Keratinocyte (primary cell): Measurements from ENCODE around the gene IRAK3. TPM values are rescaled to one million over a fixed set of nuclear protein-coding genes. Genes with fewer than 3 reads are reported as not detected.
A peak's percentile ranks its signal among the peaks of the same experiment; 100 is the strongest.

ENCODE experiments used
- DNase-seq: peaks from one replicate; pipeline ENCODE4 v3.0.0-alpha.2; 2011; ENCODE audit warnings: low read depth, missing footprints, low spot score
- FAIRE-seq: peaks from 2 replicates; lab custom pipeline; 2011; peaks lifted over from hg19 to GRCh38; lab: Jason Lieb, UNC
- H2AFZ ChIP-seq: 2 replicates; pipeline ENCODE4 v1.6.0; 2012; ENCODE audit warnings: low read length, control low read depth, inconsistent platforms; ENCODE audit not compliant: control insufficient read depth
- H3K27ac ChIP-seq: 2 replicates; pipeline ENCODE4 v1.5.1; 2011; ENCODE audit warnings: low read length; ENCODE audit not compliant: control insufficient read depth, insufficient read depth
- H3K27me3 ChIP-seq: 3 replicates; pipeline ENCODE4 v1.6.0; 2011; ENCODE audit warnings: low read length; ENCODE audit not compliant: control insufficient read depth, insufficient read depth; ENCODE audit errors: extremely low read depth
- H3K36me3 ChIP-seq, 2 experiments: 2 replicates in 1 of 2; 3 replicates in 1 of 2; pipeline ENCODE4 v1.5.1; 2011; ENCODE audit warnings: low read length in 2 of 2, mild to moderate bottlenecking in 1 of 2; ENCODE audit not compliant: control insufficient read depth in 2 of 2, insufficient read depth in 2 of 2; ENCODE audit errors: extremely low read depth in 1 of 2
- H3K4me1 ChIP-seq: 3 replicates; pipeline ENCODE4 v1.5.1; 2011; ENCODE audit warnings: low read length; ENCODE audit not compliant: control insufficient read depth, insufficient read depth; ENCODE audit errors: extremely low read depth
- H3K4me2 ChIP-seq: 3 replicates; pipeline ENCODE4 v1.6.0; 2011; ENCODE audit warnings: low read depth, low read length; ENCODE audit not compliant: control insufficient read depth, insufficient read depth; ENCODE audit errors: extremely low read depth
- H3K4me3 ChIP-seq, 3 experiments: fragments of 200-600 bp in 1 of 3; sonication (generic) in 1 of 3; 2 replicates in 2 of 3; 3 replicates in 1 of 3; pipeline ENCODE4 v1.5.1; 2011 to 2016; ENCODE audit warnings: low read length in 3 of 3, mild to moderate bottlenecking in 3 of 3, control low read depth in 2 of 3, inconsistent platforms in 1 of 3, low read depth in 1 of 3, mixed read lengths in 1 of 3, mixed run types in 1 of 3, moderate library complexity in 1 of 3; ENCODE audit not compliant: control insufficient read depth in 2 of 3, insufficient read depth in 2 of 3; ENCODE audit errors: extremely low read depth in 1 of 3
- H3K79me2 ChIP-seq: 2 replicates; pipeline ENCODE4 v1.6.0; 2012; ENCODE audit warnings: low read length; ENCODE audit not compliant: control insufficient read depth, insufficient read depth
- H3K9ac ChIP-seq: 3 replicates; pipeline ENCODE4 v1.6.0; 2011; ENCODE audit warnings: low read length; ENCODE audit not compliant: control insufficient read depth, insufficient read depth; ENCODE audit errors: extremely low read depth
- H3K9me1 ChIP-seq: 3 replicates; pipeline ENCODE4 v1.6.0; 2011; ENCODE audit warnings: low read length; ENCODE audit not compliant: control insufficient read depth, insufficient read depth; ENCODE audit errors: extremely low read depth
- H3K9me3 ChIP-seq: 2 replicates; pipeline ENCODE4 v1.5.1; 2012; ENCODE audit warnings: low read depth, low read length; ENCODE audit not compliant: control insufficient read depth
- H4K20me1 ChIP-seq: 3 replicates; pipeline ENCODE4 v1.6.0; 2011; ENCODE audit warnings: low read length; ENCODE audit not compliant: control insufficient read depth, insufficient read depth; ENCODE audit errors: extremely low read depth
- EZH2 ChIP-seq: IDR thresholded peaks from one replicate; pipeline ENCODE4 v1.6.1; 2012; ENCODE audit warnings: inconsistent platforms, mild to moderate bottlenecking, low read length, moderate library complexity
- dilution Hi-C: fragments of 300-500 bp; cut with MboI; formaldehyde crosslinking; loops from one replicate; pipeline ENCODE4 v1.7.0; 2020; ENCODE audit warnings: low sequenced_read_pairs; ENCODE audit not compliant: extremely low pct_ligation_motif_present
- polyA plus RNA-seq, 5 experiments: library from polyadenylated mRNA; depleted of rRNA in 3 of 5; stranded (reverse) in 3 of 5; stranded (forward) in 1 of 5; unstranded in 1 of 5; fragments of >200 nt; gene quantifications; 1 replicate in 1 of 5; 2 replicates in 3 of 5; 3 replicates in 1 of 5; pipeline versions ENCODE4 v1.2.1 to v1.2.3, GENCODE V29; 2011 to 2012; ENCODE audit warnings: missing spikeins in 2 of 5, low read depth in 1 of 5, low replicate concordance in 1 of 5
- TF ChIP-seq, protein P1 (sequence below), 3 experiments: IDR thresholded peaks in 1 of 3; conservative IDR thresholded peaks in 1 of 3; optimal IDR thresholded peaks in 1 of 3; 2 replicates in 2 of 3; 3 replicates in 1 of 3; pipeline versions ENCODE3 to v1.5.1; 2011; ENCODE audit warnings: low read length in 3 of 3, mild to moderate bottlenecking in 3 of 3, moderate library complexity in 2 of 3, control low read depth in 1 of 3, inconsistent platforms in 1 of 3; ENCODE audit not compliant: insufficient read depth in 2 of 3; ENCODE audit errors: extremely low read depth in 1 of 3

The IRAK3 gene
- polyA plus RNA-seq, 1 donor (not counting 4 experiments of a cell fraction or from before 2014, with no cell fraction given): 0.07 TPM

DNA sequence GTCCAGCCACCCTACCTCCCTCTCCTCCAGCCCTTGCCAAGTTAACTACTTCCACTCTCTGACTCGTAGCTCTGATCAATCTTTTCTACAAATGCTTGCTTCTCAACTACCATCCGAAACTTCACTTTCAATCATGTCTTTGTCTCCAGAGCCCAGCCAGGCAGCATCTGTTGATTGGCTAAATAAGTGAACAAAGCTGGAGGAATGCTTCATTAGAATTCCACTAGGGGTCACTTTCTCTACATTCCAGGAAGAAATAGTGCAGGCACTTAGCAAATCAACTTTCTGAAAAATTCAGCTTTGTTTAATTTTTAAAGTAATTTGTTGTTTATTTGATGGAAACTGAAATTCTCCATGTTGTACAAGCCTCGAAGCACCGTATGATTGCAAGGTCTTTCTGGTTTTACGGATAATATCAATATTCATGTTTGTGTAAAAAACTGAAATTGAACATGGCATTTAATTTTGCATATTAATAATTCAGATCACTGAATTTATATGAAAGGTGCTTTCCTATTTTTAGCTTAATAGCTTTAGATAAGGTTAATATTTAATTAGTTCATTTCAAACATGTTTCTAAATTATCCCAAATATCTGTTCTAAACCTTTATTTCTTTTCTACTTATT, 80.9 kb downstream of the IRAK3 start:
- Histone ChIP-seq H3K9ac (no peak overlapping the region), H3K79me2 (no peaks in the 10 kb centered on the region), H2AFZ (no peak overlapping the region), H3K4me1 (peaks cover 8% of the 10 kb centered on the region), H4K20me1 (no peaks in the 10 kb centered on the region), H3K4me2 (no peak overlapping the region), H3K9me3 (no peaks in the 10 kb centered on the region), H3K27me3 (no peaks in the 10 kb centered on the region), H3K27ac (no peak overlapping the region), H3K36me3 (no peaks in the 10 kb centered on the region), H3K4me3 (no peak overlapping the region), H3K9me1 (no peaks in the 10 kb centered on the region)
- no peak for DNase-seq
- TF ChIP-seq EZH2: no peak
- TF ChIP-seq, protein P1, sequence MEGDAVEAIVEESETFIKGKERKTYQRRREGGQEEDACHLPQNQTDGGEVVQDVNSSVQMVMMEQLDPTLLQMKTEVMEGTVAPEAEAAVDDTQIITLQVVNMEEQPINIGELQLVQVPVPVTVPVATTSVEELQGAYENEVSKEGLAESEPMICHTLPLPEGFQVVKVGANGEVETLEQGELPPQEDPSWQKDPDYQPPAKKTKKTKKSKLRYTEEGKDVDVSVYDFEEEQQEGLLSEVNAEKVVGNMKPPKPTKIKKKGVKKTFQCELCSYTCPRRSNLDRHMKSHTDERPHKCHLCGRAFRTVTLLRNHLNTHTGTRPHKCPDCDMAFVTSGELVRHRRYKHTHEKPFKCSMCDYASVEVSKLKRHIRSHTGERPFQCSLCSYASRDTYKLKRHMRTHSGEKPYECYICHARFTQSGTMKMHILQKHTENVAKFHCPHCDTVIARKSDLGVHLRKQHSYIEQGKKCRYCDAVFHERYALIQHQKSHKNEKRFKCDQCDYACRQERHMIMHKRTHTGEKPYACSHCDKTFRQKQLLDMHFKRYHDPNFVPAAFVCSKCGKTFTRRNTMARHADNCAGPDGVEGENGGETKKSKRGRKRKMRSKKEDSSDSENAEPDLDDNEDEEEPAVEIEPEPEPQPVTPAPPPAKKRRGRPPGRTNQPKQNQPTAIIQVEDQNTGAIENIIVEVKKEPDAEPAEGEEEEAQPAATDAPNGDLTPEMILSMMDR (optimal IDR thresholded peaks at IDR 0.05 in 1 of 3, IDR thresholded peaks at IDR 0.05 in 1 of 3, conservative IDR thresholded peaks at IDR 0.05 in 1 of 3; ENCODE audit: extremely low read depth in 1 of 3, insufficient read depth in 2 of 3, low read length in 3 of 3): peak; percentile 23 to 69 (median 58)
- peak; percentile 63 for FAIRE-seq
- dilution Hi-C loops: loop anchor here (25.0 kb wide), 1 partner anchor 142 kb away; no protein-coding TSS in a partner anchor

DNA sequence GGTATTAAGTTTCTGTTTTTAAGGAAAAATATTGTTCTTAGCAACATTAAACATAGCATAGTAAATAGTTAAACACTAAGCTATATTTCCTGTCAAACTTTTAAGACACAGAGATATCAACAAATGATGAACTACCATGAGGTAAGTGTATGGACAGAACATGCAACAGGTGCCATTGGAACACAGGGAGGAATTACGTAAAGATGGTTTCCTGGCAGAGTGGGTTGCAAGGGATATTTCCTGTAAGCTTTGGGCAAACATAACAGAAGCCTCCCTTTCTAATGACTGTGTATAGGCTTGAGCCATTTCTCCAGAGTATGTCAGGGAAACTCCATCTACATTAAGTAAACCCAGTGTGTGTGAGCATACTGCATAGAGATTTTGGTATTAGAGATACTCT, 81.6 kb downstream of the IRAK3 start:
- H2AFZ ChIP-seq: no peak overlapping the region
- dilution Hi-C loops: loop anchor here (25.0 kb wide), 1 partner anchor 142 kb away; no protein-coding TSS in a partner anchor
- H3K9ac ChIP-seq: no peak overlapping the region
- H3K79me2 ChIP-seq: no peaks in the 10 kb centered on the region
- no peaks in the 10 kb centered on the region for H3K9me3 ChIP-seq
- no peak for DNase-seq
- no peaks in the 10 kb centered on the region for H3K36me3 ChIP-seq
- no peaks in the 10 kb centered on the region for H3K9me1 ChIP-seq
- no peak overlapping the region for H3K4me2 ChIP-seq
- no peaks in the 10 kb centered on the region for H4K20me1 ChIP-seq
- TF ChIP-seq, protein P1 (optimal IDR thresholded peaks at IDR 0.05 in 1 of 3, IDR thresholded peaks at IDR 0.05 in 1 of 3, conservative IDR thresholded peaks at IDR 0.05 in 1 of 3; ENCODE audit: extremely low read depth in 1 of 3, insufficient read depth in 2 of 3, low read length in 3 of 3): no peak
- TF ChIP-seq EZH2: no peak
- H3K4me3 ChIP-seq: no peak overlapping the region
- no peak for FAIRE-seq
- H3K27me3 ChIP-seq: no peaks in the 10 kb centered on the region
- H3K27ac ChIP-seq: no peak overlapping the region
- peaks cover 8% of the 10 kb centered on the region for H3K4me1 ChIP-seq
